ENCODE measurements around the gene NUP58. TPM values are rescaled to one million over a fixed set of nuclear protein-coding genes. Genes with fewer than 3 reads are reported as not detected.

The NUP58 gene
- total and polyA plus RNA-seq, 10 of the 15 experiments (the other 5 are each of a cell fraction or from before 2014, with no cell fraction given): 12.1 to 78.0 (median 48.9) TPM

DNA sequence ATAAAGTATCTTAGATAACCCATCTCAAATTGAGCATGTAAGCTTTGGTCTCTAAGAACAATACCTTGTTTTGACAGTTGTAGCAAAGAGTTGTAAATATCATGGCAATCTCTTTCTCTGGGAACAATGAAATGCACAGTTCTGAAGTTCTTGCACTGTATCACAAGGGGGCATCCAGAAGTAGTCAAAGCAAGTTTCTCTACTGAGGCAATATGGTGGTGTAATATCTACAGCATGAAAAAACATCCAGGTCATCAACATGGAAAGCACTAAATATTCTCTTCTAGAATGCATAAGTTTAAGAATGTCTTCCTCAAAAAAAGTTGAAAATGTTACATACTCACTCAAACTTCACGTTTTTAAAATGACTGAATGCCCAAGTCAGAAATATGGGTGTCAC lies 33.7 kb upstream of the NUP58 start:
- in situ Hi-C loops (cut with MboI) (no loop called here), intact Hi-C loops (cut with micrococcal nuclease; ENCODE audit: unreplicated experiment) (no loop called here)
- no peak overlapping the region for H3K4me3 ChIP-seq
- no peaks in the 10 kb centered on the region for H3K27me3 ChIP-seq (replicated peaks in 1 of 2; ENCODE audit: control insufficient read depth in 2 of 2, insufficient read depth in 2 of 2, low read length in 1 of 2)
- TF ChIP-seq SIX5 (IDR thresholded peaks at IDR 0.05; ENCODE audit: low read depth, low read length, severe bottlenecking) (no peak), RAD21 (IDR thresholded peaks at IDR 0.05; ENCODE audit: insufficient read depth, low read depth, low read length) (peak; percentile 55)
- TF ChIP-seq, protein P1, sequence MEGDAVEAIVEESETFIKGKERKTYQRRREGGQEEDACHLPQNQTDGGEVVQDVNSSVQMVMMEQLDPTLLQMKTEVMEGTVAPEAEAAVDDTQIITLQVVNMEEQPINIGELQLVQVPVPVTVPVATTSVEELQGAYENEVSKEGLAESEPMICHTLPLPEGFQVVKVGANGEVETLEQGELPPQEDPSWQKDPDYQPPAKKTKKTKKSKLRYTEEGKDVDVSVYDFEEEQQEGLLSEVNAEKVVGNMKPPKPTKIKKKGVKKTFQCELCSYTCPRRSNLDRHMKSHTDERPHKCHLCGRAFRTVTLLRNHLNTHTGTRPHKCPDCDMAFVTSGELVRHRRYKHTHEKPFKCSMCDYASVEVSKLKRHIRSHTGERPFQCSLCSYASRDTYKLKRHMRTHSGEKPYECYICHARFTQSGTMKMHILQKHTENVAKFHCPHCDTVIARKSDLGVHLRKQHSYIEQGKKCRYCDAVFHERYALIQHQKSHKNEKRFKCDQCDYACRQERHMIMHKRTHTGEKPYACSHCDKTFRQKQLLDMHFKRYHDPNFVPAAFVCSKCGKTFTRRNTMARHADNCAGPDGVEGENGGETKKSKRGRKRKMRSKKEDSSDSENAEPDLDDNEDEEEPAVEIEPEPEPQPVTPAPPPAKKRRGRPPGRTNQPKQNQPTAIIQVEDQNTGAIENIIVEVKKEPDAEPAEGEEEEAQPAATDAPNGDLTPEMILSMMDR (IDR thresholded peaks at IDR 0.05 in 2 of 3, conservative IDR thresholded peaks at IDR 0.05 in 1 of 3; ENCODE audit: control insufficient read depth in 2 of 3, extremely low read depth in 1 of 3, insufficient read depth in 1 of 3, low read depth in 3 of 3, low read length in 3 of 3): peak; percentile 12 to 33 (median 19); a peak in 3 of 6 replicates
- no peaks in the 10 kb centered on the region for H3K9me3 ChIP-seq (replicated peaks; ENCODE audit: control insufficient read depth, insufficient read depth, low read length)
- peaks cover 0 to 3% of the 10 kb centered on the region in 2 experiments; a peak in 2 of 4 replicates for H3K36me3 ChIP-seq (ENCODE audit: control insufficient read depth in 2 of 2, insufficient read depth in 2 of 2, low read length in 1 of 2)
- POLR2A ChIA-PET: no interaction called here
- no peak overlapping the region for H2AFZ ChIP-seq (ENCODE audit: control insufficient read depth, low read depth, low read length)
- RAD21 ChIA-PET (ENCODE audit: unreplicated experiment): no interaction called here
- SMC1A ChIA-PET (ENCODE audit: uncharacterized antibody, unreplicated experiment): interaction anchor here (0.9 kb wide), 1 partner anchor 16 kb away, joined by 3 read pairs; no protein-coding TSS in a partner anchor
- no peak overlapping the region for H3K27ac ChIP-seq (ENCODE audit: control insufficient read depth, insufficient read depth)
- CTCF ChIA-PET: no interaction called here
- no peaks in the 10 kb centered on the region for H3K4me1 ChIP-seq (ENCODE audit: control insufficient read depth, insufficient read depth, low read length)
- BruUV-seq (replicated peaks): no TSS peak
- no peak overlapping the region for H3K9ac ChIP-seq (ENCODE audit: control insufficient read depth, insufficient read depth, low read length)
- 89% methylated on average over 1 of the region's 1 CpG for WGBS (ENCODE audit: insufficient coverage, insufficient replicate concordance, low lambda C conversion rate, missing lambda C conversion rate)
- no peak overlapping the region for H3K4me2 ChIP-seq (ENCODE audit: control insufficient read depth, insufficient read depth)
- ATAC-seq (peak; percentile 71), FAIRE-seq (no peak), DNase-seq (ENCODE audit: low read depth, low spot score) (no peak)
- no peaks in the 10 kb centered on the region for H4K20me1 ChIP-seq (ENCODE audit: control insufficient read depth, insufficient read depth)
- no peaks in the 10 kb centered on the region for H3K79me2 ChIP-seq (ENCODE audit: control insufficient read depth, insufficient read depth, low read length)

DNA sequence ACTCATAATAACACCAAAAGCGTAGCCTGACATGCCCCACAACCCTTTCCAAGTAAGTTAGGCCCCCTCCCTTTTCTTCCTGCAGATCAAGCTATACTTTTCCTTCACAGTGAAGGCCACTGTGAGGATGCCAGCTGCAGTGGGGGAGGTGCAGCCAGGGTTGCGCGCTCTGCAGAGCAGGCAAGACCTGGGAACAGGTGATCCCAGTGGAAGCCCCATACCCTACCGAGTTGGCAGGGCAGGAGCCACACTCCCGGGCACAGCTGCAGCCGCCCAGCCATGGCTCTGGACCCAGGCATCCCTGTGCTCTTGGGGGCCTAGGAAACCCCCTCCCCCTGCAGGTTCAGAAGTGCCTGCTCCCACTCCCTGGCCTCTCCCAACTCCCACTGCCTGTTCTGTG lies 32.9 kb upstream of the NUP58 start:
- ATAC-seq: no peak
- 98% methylated on average over 6 of the region's 6 CpGs for WGBS (ENCODE audit: insufficient coverage, insufficient replicate concordance, low lambda C conversion rate, missing lambda C conversion rate)
- no peak overlapping the region for H3K9ac ChIP-seq (ENCODE audit: control insufficient read depth, insufficient read depth, low read length)

More for the DNA sequence above, 32.9 kb upstream of the NUP58 start:
- POLR2A ChIA-PET: no interaction called here
- SMC1A ChIA-PET (ENCODE audit: uncharacterized antibody, unreplicated experiment): interaction anchor here (0.9 to 1.1 kb wide), 2 partner anchors 15 to 21 kb away, joined by 3 read pairs; no protein-coding TSS in a partner anchor
- no peak overlapping the region for H3K4me3 ChIP-seq
- no peak overlapping the region for H3K27ac ChIP-seq (ENCODE audit: control insufficient read depth, insufficient read depth)
- H3K4me2 ChIP-seq (ENCODE audit: control insufficient read depth, insufficient read depth): no peak overlapping the region
- CTCF ChIA-PET: no interaction called here
- no peaks in the 10 kb centered on the region for H3K4me1 ChIP-seq (ENCODE audit: control insufficient read depth, insufficient read depth, low read length)
- no peaks in the 10 kb centered on the region for H4K20me1 ChIP-seq (ENCODE audit: control insufficient read depth, insufficient read depth)
- H3K79me2 ChIP-seq (ENCODE audit: control insufficient read depth, insufficient read depth, low read length): no peaks in the 10 kb centered on the region
- H3K9me3 ChIP-seq (replicated peaks; ENCODE audit: control insufficient read depth, insufficient read depth, low read length): no peaks in the 10 kb centered on the region
- BruUV-seq (replicated peaks): no TSS peak
- FAIRE-seq (no peak), DNase-seq (ENCODE audit: low read depth, low spot score) (no peak)
- intact Hi-C loops (cut with micrococcal nuclease; ENCODE audit: unreplicated experiment) (no loop called here), in situ Hi-C loops (cut with MboI) (no loop called here)
- H3K36me3 ChIP-seq (ENCODE audit: control insufficient read depth in 2 of 2, insufficient read depth in 2 of 2, low read length in 1 of 2): peaks cover 0 to 3% of the 10 kb centered on the region in 2 experiments; a peak in 2 of 4 replicates
- RAD21 ChIA-PET (ENCODE audit: unreplicated experiment): no interaction called here
- H3K27me3 ChIP-seq (replicated peaks in 1 of 2; ENCODE audit: control insufficient read depth in 2 of 2, insufficient read depth in 2 of 2, low read length in 1 of 2): no peaks in the 10 kb centered on the region
- no peak for TF ChIP-seq TAF1 (IDR thresholded peaks at IDR 0.05; ENCODE audit: borderline replicate concordance, low read depth, low read length)
- TF ChIP-seq ASH2L (IDR thresholded peaks at IDR 0.05; ENCODE audit: borderline replicate concordance, low read depth): no peak
- TF ChIP-seq MTA3 (IDR thresholded peaks at IDR 0.05; ENCODE audit: borderline replicate concordance, low read length): no peak
- no peak overlapping the region for H2AFZ ChIP-seq (ENCODE audit: control insufficient read depth, low read depth, low read length)

All from GM12878 (cell line).